Keratinocyte (primary cell): ENCODE results near the gene NDUFAF8.

Experiments
- CTCF ChIP-seq, 3 experiments: IDR thresholded peaks in 1 of 3; conservative IDR thresholded peaks in 1 of 3; optimal IDR thresholded peaks in 1 of 3; 2 replicates in 2 of 3; 3 replicates in 1 of 3; pipeline versions ENCODE3 to v1.5.1; 2011; ENCODE audit warnings: low read length in 3 of 3, mild to moderate bottlenecking in 3 of 3, moderate library complexity in 2 of 3, control low read depth in 1 of 3, inconsistent platforms in 1 of 3; ENCODE audit not compliant: insufficient read depth in 2 of 3; ENCODE audit errors: extremely low read depth in 1 of 3
- EZH2 ChIP-seq: IDR thresholded peaks from one replicate; pipeline ENCODE4 v1.6.1; 2012; ENCODE audit warnings: inconsistent platforms, mild to moderate bottlenecking, low read length, moderate library complexity

- TF ChIP-seq CTCF (optimal IDR thresholded peaks at IDR 0.05 in 1 of 3, IDR thresholded peaks at IDR 0.05 in 1 of 3, conservative IDR thresholded peaks at IDR 0.05 in 1 of 3; ENCODE audit: extremely low read depth in 1 of 3, insufficient read depth in 2 of 3, low read length in 3 of 3) (no peak), EZH2 (no peak)
Measured at GRCh38 chr17:81210868-81211267, 28.2 kb upstream of the NDUFAF8 start.
